PC-9 (cell line): ENCODE measurements around the gene CAPZA2. TPM values are rescaled to one million over a fixed set of nuclear protein-coding genes. Genes with fewer than 3 reads are reported as not detected.

ENCODE experiments used
- BruUV-seq: library from RNA; stranded (reverse); fragments of 400-500 nt; replicated peaks from 2 replicates; lab custom pipeline; 2021; lab: Mats Ljungman, UMichigan
- CTCF ChIA-PET: fragments of 300-600 bp; sonication (Branson Sonifier 250); formaldehyde crosslinking; loops from one replicate; lab custom pipeline; 2022; ENCODE audit warnings: antibody characterized with exemption; lab: Charles Lee
- POLR2A ChIA-PET: fragments of 300-600 bp; sonication (Branson Sonifier 250); formaldehyde crosslinking; loops from one replicate; lab custom pipeline; 2022; ENCODE audit warnings: antibody characterized with exemption; ENCODE audit not compliant: unreplicated experiment; lab: Charles Lee
- DNase-seq, 2 experiments: peaks; one replicate each; pipeline versions ENCODE4 v3.0.0 to v3.0.0-alpha.2; 2015 to 2022; ENCODE audit warnings: mixed read lengths in 1 of 2
- H2AFZ ChIP-seq: fragments of 200-600 bp; sonication (generic); 2 replicates; pipeline ENCODE4 v1.8.1; 2017; ENCODE audit warnings: antibody characterized with exemption
- H3F3A ChIP-seq: fragments of 200-600 bp; sonication (generic); 2 replicates; pipeline ENCODE4 v1.8.1; 2017; ENCODE audit warnings: antibody characterized with exemption, mild to moderate bottlenecking, low read depth; ENCODE audit not compliant: insufficient read depth
- H3K27ac ChIP-seq: fragments of 200-600 bp; sonication (generic); 2 replicates; pipeline ENCODE4 v1.6.1; 2016; ENCODE audit warnings: mixed run types
- H3K27me3 ChIP-seq: fragments of 200-600 bp; sonication (generic); 2 replicates; pipeline ENCODE4 v1.6.1; 2016; ENCODE audit warnings: low read depth, mixed run types; ENCODE audit not compliant: insufficient read depth
- H3K36me3 ChIP-seq: fragments of 200-600 bp; sonication (generic); 2 replicates; pipeline ENCODE4 v1.6.1; 2016; ENCODE audit warnings: low read depth, mixed run types
- H3K4me1 ChIP-seq: fragments of 200-600 bp; sonication (generic); replicated peaks from 2 replicates; pipeline ENCODE4 v1.6.1; 2016; ENCODE audit warnings: mixed run types; ENCODE audit not compliant: insufficient read depth
- H3K4me2 ChIP-seq: fragments of 200-600 bp; sonication (generic); 2 replicates; pipeline ENCODE4 v1.6.1; 2017; ENCODE audit warnings: mixed run types
- H3K4me3 ChIP-seq: fragments of 200-600 bp; sonication (generic); 2 replicates; pipeline ENCODE4 v1.6.1; 2016; ENCODE audit warnings: mixed run types
- H3K79me2 ChIP-seq: fragments of 200-600 bp; sonication (generic); 2 replicates; pipeline ENCODE4 v1.6.1; 2017; ENCODE audit warnings: low read depth, mixed run types
- H3K9me2 ChIP-seq: fragments of 200-600 bp; sonication (generic); 2 replicates; pipeline ENCODE4 v1.8.1; 2017; ENCODE audit warnings: mild to moderate bottlenecking; ENCODE audit not compliant: insufficient read depth
- H3K9me3 ChIP-seq: fragments of 200-600 bp; sonication (generic); 2 replicates; pipeline ENCODE4 v1.8.1; 2016; ENCODE audit warnings: low read depth; ENCODE audit not compliant: insufficient read depth
- H4K20me1 ChIP-seq: fragments of 200-600 bp; sonication (generic); 2 replicates; pipeline ENCODE4 v1.8.1; 2017; ENCODE audit not compliant: insufficient read depth
- CTCF ChIP-seq: fragments of 200-600 bp; sonication (generic); conservative IDR thresholded peaks from 2 replicates; pipeline ENCODE4 v1.6.1; 2017; ENCODE audit warnings: mixed run types, antibody characterized with exemption, mild to moderate bottlenecking, moderate library complexity
- EZH2 ChIP-seq: fragments of 200-600 bp; sonication (generic); IDR thresholded peaks from 2 replicates; pipeline ENCODE4 v1.8.0; 2017; ENCODE audit warnings: antibody characterized with exemption, low read depth
- intact Hi-C: fragments of 100-400 bp; cut with micrococcal nuclease; formaldehyde crosslinking; loops from one replicate; pipeline ENCODE4 v1.10.0; 2022; ENCODE audit not compliant: unreplicated experiment
- total RNA-seq: library from RNA; stranded (reverse); gene quantifications from 2 replicates; pipeline ENCODE4 v1.2.3, GENCODE V29; 2021

The CAPZA2 gene
- total RNA-seq, 1 experiment from 2014 or later, result 171 TPM

GRCh38 chr7:116863936-116864500 lies 1.6 kb downstream of the CAPZA2 start:
- H3K27ac ChIP-seq, result no peak overlapping the region
- no peaks in the 10 kb centered on the region for H3K27me3 ChIP-seq
- H4K20me1 ChIP-seq, result peaks cover 49% of the 10 kb centered on the region
- no peaks in the 10 kb centered on the region for H3K9me3 ChIP-seq
- H3K79me2 ChIP-seq, result peaks cover 62% of the 10 kb centered on the region
- POLR2A ChIA-PET, result interaction anchor here (0.7 kb wide), 1 partner anchor 338 kb away, joined by 4 read pairs; no protein-coding TSS in a partner anchor
- CTCF ChIA-PET, result no interaction called here
- TF ChIP-seq EZH2, result no peak
- no peak for TF ChIP-seq CTCF
- intact Hi-C loops, result loop anchor here (2.0 kb wide), 3 partner anchors 53 to 687 kb away; partner anchors contain the start of gene MET
- H2AFZ ChIP-seq, result no peak overlapping the region
- peak overlapping the region; percentile 99 for H3K4me3 ChIP-seq
- H3K4me1 ChIP-seq, result peaks cover 33% of the 10 kb centered on the region
- H3K9me2 ChIP-seq, result no peaks in the 10 kb centered on the region
- H3K4me2 ChIP-seq, result peak overlapping the region; percentile 95
- DNase-seq, result no peak
- H3K36me3 ChIP-seq, result no peaks in the 10 kb centered on the region
- no TSS peak for BruUV-seq
- H3F3A ChIP-seq, result no peaks in the 10 kb centered on the region

- POLR2A ChIA-PET, result no interaction called here
- H3K79me2 ChIP-seq, result peaks cover 99% of the 10 kb centered on the region
- no TSS peak for BruUV-seq
- 0 out of 2 replicates have a peak, but pooled peaks cover 9% of the 10 kb centered on the region for H3K36me3 ChIP-seq
- intact Hi-C loops, result no loop called here
- CTCF ChIA-PET, result no interaction called here
- no peak overlapping the region for H3K4me2 ChIP-seq
- DNase-seq, result no peak
- H3K27ac ChIP-seq, result no peak overlapping the region
- peaks cover 57% of the 10 kb centered on the region for H4K20me1 ChIP-seq
- H3K4me1 ChIP-seq, result no peaks in the 10 kb centered on the region
- no peaks in the 10 kb centered on the region for H3F3A ChIP-seq
- H3K9me3 ChIP-seq, result no peaks in the 10 kb centered on the region
- no peak for TF ChIP-seq CTCF
- TF ChIP-seq EZH2, result no peak
- H3K27me3 ChIP-seq, result no peaks in the 10 kb centered on the region
- H3K4me3 ChIP-seq, result no peak overlapping the region
- H2AFZ ChIP-seq, result no peak overlapping the region
- H3K9me2 ChIP-seq, result no peaks in the 10 kb centered on the region
Observed at GRCh38 chr7:116871061-116871700, 8.8 kb downstream of the CAPZA2 start.

- no peak overlapping the region for H3K4me3 ChIP-seq
- DNase-seq, result no peak
- no peaks in the 10 kb centered on the region for H3K27me3 ChIP-seq
- H3K9me3 ChIP-seq, result no peaks in the 10 kb centered on the region
- no peak overlapping the region for H3K27ac ChIP-seq
- ChIA-PET POLR2A (no interaction called here), CTCF (no interaction called here)
- H3K79me2 ChIP-seq, result peaks cover 99% of the 10 kb centered on the region
- H4K20me1 ChIP-seq, result peaks cover 51% of the 10 kb centered on the region
- no peaks in the 10 kb centered on the region for H3K4me1 ChIP-seq
- H3K4me2 ChIP-seq, result no peak overlapping the region
- intact Hi-C loops, result no loop called here
- no peaks in the 10 kb centered on the region for H3F3A ChIP-seq
- no peaks in the 10 kb centered on the region for H3K9me2 ChIP-seq
- no peak for TF ChIP-seq EZH2
- TF ChIP-seq CTCF, result no peak
- H2AFZ ChIP-seq, result no peak overlapping the region
- 0 out of 2 replicates have a peak, but pooled peaks cover 12% of the 10 kb centered on the region for H3K36me3 ChIP-seq
- BruUV-seq, result no TSS peak
Observed at GRCh38 chr7:116872026-116872425, 9.6 kb downstream of the CAPZA2 start.
